SK-N-SH treated with all-trans-retinoic acid at 6 μM for 48 hours (cell line): ENCODE measurements around the gene HIPK3.
"Not testable (repeated sequence)": the region's sequence is repeated elsewhere in the genome, so short reads cannot be mapped to it uniquely, and the experiment has no call there.

Experiments used
- ATAC-seq: fragments of 200-7000 bp; cut with Tn5 transposase; 3 replicates; pipeline ENCODE4 v1.9.1; 2020; ENCODE audit warnings: mild to moderate bottlenecking, moderate library complexity
- BACH2 ChIP-seq: fragments of 250-450 bp; sonication (Bioruptor Pico); IDR thresholded peaks from 2 replicates; pipeline ENCODE4 v1.9.0; 2021; ENCODE audit warnings: mild to moderate bottlenecking, borderline replicate concordance
- CREB5 ChIP-seq: fragments of 250-450 bp; sonication (Bioruptor Pico); IDR thresholded peaks from 2 replicates; pipeline ENCODE4 v1.5.1; 2020; ENCODE audit warnings: low read depth, mild to moderate bottlenecking, moderate library complexity
- CSDC2 ChIP-seq: fragments of 250-450 bp; sonication (Bioruptor Pico); IDR thresholded peaks from 2 replicates; pipeline ENCODE4 v1.5.0; 2020; ENCODE audit warnings: mild to moderate bottlenecking, moderate library complexity
- ESRRG ChIP-seq: fragments of 250-450 bp; sonication (Bioruptor Pico); IDR thresholded peaks from 2 replicates; pipeline ENCODE4 v1.6.1; 2021; ENCODE audit warnings: mild to moderate bottlenecking
- GLIS3 ChIP-seq: fragments of 250-450 bp; sonication (Bioruptor Pico); IDR thresholded peaks from 2 replicates; pipeline ENCODE4 v1.5.0; 2020; ENCODE audit warnings: mild to moderate bottlenecking, moderate library complexity
- ISL1 ChIP-seq: fragments of 250-450 bp; sonication (Bioruptor Pico); IDR thresholded peaks from 2 replicates; pipeline ENCODE4 v2.1.2; 2022; ENCODE audit warnings: mild to moderate bottlenecking, moderate library complexity
- OSR1 ChIP-seq: fragments of 250-450 bp; sonication (Bioruptor Pico); IDR thresholded peaks from 2 replicates; pipeline ENCODE4 v1.8.0; 2022; ENCODE audit warnings: moderate library complexity, mild to moderate bottlenecking, inconsistent platforms
- PATZ1 ChIP-seq: fragments of 250-450 bp; sonication (Bioruptor Pico); IDR thresholded peaks from 2 replicates; pipeline ENCODE4 v1.8.0; 2020; ENCODE audit warnings: mild to moderate bottlenecking, moderate library complexity, borderline replicate concordance
- POU6F1 ChIP-seq: fragments of 250-450 bp; sonication (Bioruptor Pico); IDR thresholded peaks from 2 replicates; pipeline ENCODE4 v1.8.0; 2021; ENCODE audit warnings: low read depth, mild to moderate bottlenecking, moderate library complexity, borderline replicate concordance
- PPARA ChIP-seq: fragments of 250-450 bp; sonication (Bioruptor Pico); IDR thresholded peaks from 2 replicates; pipeline ENCODE4 v1.5.0; 2020; ENCODE audit warnings: mild to moderate bottlenecking, borderline replicate concordance
- RARB ChIP-seq: fragments of 250-450 bp; sonication (Bioruptor Pico); IDR thresholded peaks from 2 replicates; pipeline ENCODE4 v1.8.0; 2021; ENCODE audit warnings: mild to moderate bottlenecking, moderate library complexity
- SNAI2 ChIP-seq: fragments of 250-450 bp; sonication (Bioruptor Pico); IDR thresholded peaks from 2 replicates; pipeline ENCODE4 v1.5.0; 2020; ENCODE audit warnings: mild to moderate bottlenecking, moderate library complexity
- TCF4 ChIP-seq: fragments of 250-450 bp; sonication (Bioruptor Pico); IDR thresholded peaks from 2 replicates; pipeline ENCODE4 v1.8.0; 2021; ENCODE audit warnings: mild to moderate bottlenecking, moderate library complexity, borderline replicate concordance
- TOX ChIP-seq: fragments of 250-450 bp; sonication (Bioruptor Pico); IDR thresholded peaks from 2 replicates; pipeline ENCODE4 v1.8.0; 2021; ENCODE audit warnings: mild to moderate bottlenecking, moderate library complexity, borderline replicate concordance
- TSHZ2 ChIP-seq: fragments of 250-450 bp; sonication (Bioruptor Pico); IDR thresholded peaks from 2 replicates; pipeline ENCODE4 v1.5.0; 2020; ENCODE audit warnings: mild to moderate bottlenecking, moderate library complexity
- ZC3H10 ChIP-seq: fragments of 250-450 bp; sonication (Bioruptor Pico); IDR thresholded peaks from 2 replicates; pipeline ENCODE4 v1.5.1; 2021; ENCODE audit warnings: mild to moderate bottlenecking, moderate library complexity
- ZFP3 ChIP-seq: fragments of 250-450 bp; sonication (Bioruptor Pico); IDR thresholded peaks from 2 replicates; pipeline ENCODE4 v1.5.0; 2020; ENCODE audit warnings: mild to moderate bottlenecking, moderate library complexity
- ZFP30 ChIP-seq: fragments of 450-650 bp; formaldehyde crosslinking; IDR thresholded peaks from 2 replicates; pipeline ENCODE4 v1.5.0; 2022; ENCODE audit warnings: mild to moderate bottlenecking, moderate library complexity
- ZNF70 ChIP-seq: fragments of 450-650 bp; formaldehyde crosslinking; IDR thresholded peaks from 2 replicates; pipeline ENCODE4 v1.5.0; 2020; ENCODE audit warnings: mild to moderate bottlenecking, moderate library complexity
- ZNF8 ChIP-seq: fragments of 450-650 bp; formaldehyde crosslinking; IDR thresholded peaks from 2 replicates; pipeline ENCODE4 v1.5.0; 2020; ENCODE audit warnings: mild to moderate bottlenecking, moderate library complexity
- TF ChIP-seq, protein P1 (sequence below): fragments of 250-450 bp; sonication (Bioruptor Pico); IDR thresholded peaks from 2 replicates; pipeline ENCODE4 v1.5.1; 2021; ENCODE audit warnings: mild to moderate bottlenecking, moderate library complexity

Gene HIPK3

GRCh38 chr11:33242575-33242974 lies 14.6 kb upstream of the HIPK3 start:
- no peak for TF ChIP-seq POU6F1 (CRISPR knock-in tag)
- TF ChIP-seq ZNF70 (CRISPR knock-in tag), result no peak
- no peak for TF ChIP-seq TSHZ2 (CRISPR knock-in tag)
- TF ChIP-seq TCF4 (CRISPR knock-in tag), result no peak
- TF ChIP-seq ZC3H10 (CRISPR knock-in tag), result no peak
- no peak for TF ChIP-seq BACH2
- no peak for TF ChIP-seq ZFP30 (CRISPR knock-in tag)
- TF ChIP-seq GLIS3 (CRISPR knock-in tag), result no peak
- no peak for TF ChIP-seq ESRRG (CRISPR knock-in tag)
- TF ChIP-seq TOX (CRISPR knock-in tag), result no peak
- TF ChIP-seq CREB5, result no peak
- TF ChIP-seq ZFP3 (CRISPR knock-in tag), result no peak
- TF ChIP-seq SNAI2 (CRISPR knock-in tag), result no peak
- TF ChIP-seq, protein P1, sequence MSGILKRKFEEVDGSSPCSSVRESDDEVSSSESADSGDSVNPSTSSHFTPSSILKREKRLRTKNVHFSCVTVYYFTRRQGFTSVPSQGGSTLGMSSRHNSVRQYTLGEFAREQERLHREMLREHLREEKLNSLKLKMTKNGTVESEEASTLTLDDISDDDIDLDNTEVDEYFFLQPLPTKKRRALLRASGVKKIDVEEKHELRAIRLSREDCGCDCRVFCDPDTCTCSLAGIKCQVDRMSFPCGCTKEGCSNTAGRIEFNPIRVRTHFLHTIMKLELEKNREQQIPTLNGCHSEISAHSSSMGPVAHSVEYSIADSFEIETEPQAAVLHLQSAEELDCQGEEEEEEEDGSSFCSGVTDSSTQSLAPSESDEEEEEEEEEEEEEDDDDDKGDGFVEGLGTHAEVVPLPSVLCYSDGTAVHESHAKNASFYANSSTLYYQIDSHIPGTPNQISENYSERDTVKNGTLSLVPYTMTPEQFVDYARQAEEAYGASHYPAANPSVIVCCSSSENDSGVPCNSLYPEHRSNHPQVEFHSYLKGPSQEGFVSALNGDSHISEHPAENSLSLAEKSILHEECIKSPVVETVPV (CRISPR knock-in tag), result no peak
- TF ChIP-seq OSR1 (CRISPR knock-in tag), result no peak
- TF ChIP-seq CSDC2 (CRISPR knock-in tag), result no peak
- ATAC-seq, result no peak

DNA sequence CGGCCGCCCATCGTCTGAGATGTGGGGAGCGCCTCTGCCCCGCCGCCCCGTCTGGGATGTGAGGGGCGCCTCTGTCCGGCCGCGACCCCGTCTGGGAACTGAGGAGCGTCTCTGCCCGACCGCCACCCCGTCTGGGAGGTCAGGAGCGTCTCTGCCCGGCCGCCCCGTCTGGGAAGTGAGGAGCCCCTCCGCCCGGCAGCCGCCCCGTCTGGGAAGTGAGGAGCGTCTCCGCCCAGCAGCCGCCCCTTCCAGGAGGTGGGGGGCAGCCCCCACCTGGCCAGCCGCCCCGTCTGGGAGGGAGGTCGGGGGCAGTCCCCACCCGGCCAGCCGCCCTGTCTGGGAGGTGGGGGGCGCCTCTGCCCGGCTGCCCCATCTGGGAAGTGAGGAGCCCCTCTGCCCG lies 13.5 kb upstream of the HIPK3 start:
- ATAC-seq, result not testable (repeated sequence)

- TF ChIP-seq PATZ1 (CRISPR knock-in tag), result no peak
- no peak for TF ChIP-seq ZNF8
- TF ChIP-seq ISL1 (CRISPR knock-in tag), result no peak
- TF ChIP-seq, protein P1 (CRISPR knock-in tag), result no peak
- no peak for TF ChIP-seq TSHZ2 (CRISPR knock-in tag)
- no peak for TF ChIP-seq ZC3H10 (CRISPR knock-in tag)
- no peak for TF ChIP-seq POU6F1 (CRISPR knock-in tag)
- no peak for TF ChIP-seq ZNF70 (CRISPR knock-in tag)
- no peak for TF ChIP-seq RARB (CRISPR knock-in tag)
- TF ChIP-seq SNAI2 (CRISPR knock-in tag), result no peak
- no peak for TF ChIP-seq OSR1 (CRISPR knock-in tag)
- TF ChIP-seq PPARA (CRISPR knock-in tag), result no peak
- no peak for ATAC-seq
These were observed 8.7 kb upstream of the HIPK3 start for GRCh38 chr11:33248416-33248971.
